NCI-H446 (cell line): ENCODE results near the gene CD300A.
"Not testable (repeated sequence)": the region's sequence is repeated elsewhere in the genome, so short reads cannot be mapped to it uniquely, and the experiment has no call there.

ENCODE experiments used
- DNase-seq, 2 experiments: peaks; one replicate each; lab custom pipeline; 2025; lab: John Stamatoyannopoulos, UW

The CD300A gene

DNA sequence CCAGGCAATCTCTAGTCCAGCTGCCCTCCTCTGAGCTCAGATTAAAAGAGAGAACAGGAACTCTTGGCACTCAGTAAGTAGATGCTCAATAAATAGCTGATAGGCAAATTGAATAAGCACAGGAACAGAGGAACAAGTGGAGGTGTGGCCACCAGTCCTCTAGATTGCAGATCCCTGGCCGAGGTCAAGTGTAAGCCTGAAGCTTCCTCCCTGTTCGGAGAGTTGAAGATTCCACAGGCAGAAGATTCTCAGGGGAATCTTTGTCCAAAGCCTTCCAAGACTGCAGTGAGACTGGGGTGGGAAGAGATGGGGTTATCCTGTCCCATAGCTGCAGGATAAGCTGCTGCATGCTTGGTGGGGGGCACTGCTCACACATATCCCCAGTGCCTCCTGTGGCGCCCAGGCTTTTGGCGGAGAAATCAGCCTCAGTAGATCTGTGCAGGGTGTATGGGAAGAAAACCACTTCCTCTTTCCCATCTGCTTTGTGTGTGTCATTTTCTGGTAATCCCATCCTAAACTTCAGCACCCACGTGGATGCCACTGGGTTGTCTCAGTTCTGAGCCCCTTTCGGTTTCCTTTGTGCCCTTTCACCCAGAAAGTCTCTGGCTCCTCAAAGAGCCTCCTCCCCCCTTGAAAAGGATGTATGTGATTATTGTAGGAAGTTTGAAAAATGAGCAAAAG is 12.1 kb downstream of the CD300A start:
- DNase-seq = no peak

- no peak for DNase-seq
Observed at GRCh38 chr17:74480290-74480689, 13.9 kb downstream of the CD300A start.

- DNase-seq = no peak
Observed at GRCh38 chr17:74481621-74482020, 15.2 kb downstream of the CD300A start.

DNA sequence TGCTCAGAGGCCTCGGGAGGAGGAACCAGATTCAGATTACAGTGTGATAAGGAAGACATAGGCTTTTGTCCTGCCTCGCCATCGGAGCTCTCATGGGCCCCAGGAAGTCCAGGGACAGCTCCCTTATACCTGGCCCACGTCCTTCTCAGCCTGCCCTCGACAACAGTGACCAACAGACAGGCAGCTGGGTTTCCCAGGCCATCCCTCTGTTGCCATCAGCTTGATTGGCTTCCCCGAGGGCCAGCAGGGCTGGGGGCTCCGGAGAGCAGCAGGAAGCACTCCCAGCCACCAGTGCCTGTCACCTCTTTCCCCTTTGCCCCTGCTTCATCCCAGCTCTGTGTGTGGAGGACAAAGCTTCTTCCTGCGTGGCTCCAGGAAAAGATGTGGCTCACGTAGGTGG is 17.6 kb downstream of the CD300A start:
- DNase-seq = no peak

- no peak for DNase-seq
Observed at GRCh38 chr17:74485022-74485743, 18.7 kb downstream of the CD300A start.

GRCh38 chr17:74485841-74486240 is 19.4 kb downstream of the CD300A start:
- DNase-seq = no peak

DNA sequence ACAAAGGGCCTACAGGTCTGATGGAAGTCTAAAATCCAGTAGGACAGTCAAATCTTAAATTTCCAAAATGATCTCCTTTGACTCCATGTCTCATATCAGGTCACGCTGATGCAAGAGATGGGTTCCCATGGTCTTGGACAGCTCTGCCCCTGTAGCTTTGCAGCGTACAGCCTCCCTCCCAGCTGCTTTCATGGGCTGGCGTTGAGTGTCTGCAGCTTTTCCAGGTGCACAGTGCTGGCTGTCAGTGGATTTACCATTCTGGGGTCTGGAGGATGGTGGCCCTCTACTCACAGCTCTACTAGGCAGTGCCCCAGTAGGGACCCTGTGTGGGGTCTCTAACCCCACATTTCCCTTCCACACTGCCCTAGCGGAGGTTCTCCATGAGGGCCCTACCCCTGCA is 21.8 kb downstream of the CD300A start:
- not testable (repeated sequence) for DNase-seq

DNA sequence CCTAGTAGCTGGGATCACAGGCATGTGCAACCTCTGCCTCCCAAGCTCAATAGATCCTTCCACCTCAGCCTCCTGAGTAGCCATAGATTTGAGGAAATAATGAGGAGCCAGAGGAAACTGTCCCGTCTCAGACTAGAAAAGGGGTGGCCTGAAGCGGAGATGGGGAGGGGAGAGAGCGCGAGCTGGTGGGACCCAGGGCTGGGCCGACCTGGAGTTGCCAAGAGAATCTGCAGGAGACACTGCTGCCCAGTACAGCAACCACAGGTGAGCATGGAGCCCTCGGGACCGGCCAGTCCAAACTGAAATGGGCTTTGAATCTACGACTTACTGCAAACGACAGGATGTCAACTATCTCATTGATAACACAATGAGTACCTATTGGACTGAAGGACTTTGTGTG is 24.3 kb downstream of the CD300A start:
- no peak for DNase-seq

GRCh38 chr17:74491626-74492025 is 25.2 kb downstream of the CD300A start:
- no peak for DNase-seq

- peak; percentile 71 to 73 for DNase-seq
Observed at GRCh38 chr17:74493331-74493833, 26.9 kb downstream of the CD300A start.

DNA sequence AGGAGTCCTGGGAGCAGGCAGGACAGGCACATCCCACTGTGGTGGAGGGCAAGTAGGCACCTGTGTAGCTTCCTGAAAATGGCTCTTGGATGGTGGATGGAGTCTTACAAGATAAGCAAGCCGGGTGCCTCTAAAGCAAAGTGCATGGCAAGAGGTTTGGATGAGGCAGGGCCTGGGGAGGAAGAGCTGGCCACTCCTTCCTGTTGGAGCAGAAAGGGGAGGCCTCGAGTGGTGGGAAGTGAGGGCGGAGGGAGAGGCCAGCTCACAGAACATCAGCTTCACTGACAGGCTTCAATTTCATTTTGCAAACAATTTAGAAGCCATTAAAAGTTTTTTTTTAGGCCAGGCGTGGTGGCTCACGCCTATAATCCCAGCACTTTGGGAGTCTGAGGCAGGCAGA is 31.0 kb downstream of the CD300A start:
- no peak for DNase-seq

GRCh38 chr17:74499992-74500391 is 33.6 kb downstream of the CD300A start:
- no peak for DNase-seq

DNA sequence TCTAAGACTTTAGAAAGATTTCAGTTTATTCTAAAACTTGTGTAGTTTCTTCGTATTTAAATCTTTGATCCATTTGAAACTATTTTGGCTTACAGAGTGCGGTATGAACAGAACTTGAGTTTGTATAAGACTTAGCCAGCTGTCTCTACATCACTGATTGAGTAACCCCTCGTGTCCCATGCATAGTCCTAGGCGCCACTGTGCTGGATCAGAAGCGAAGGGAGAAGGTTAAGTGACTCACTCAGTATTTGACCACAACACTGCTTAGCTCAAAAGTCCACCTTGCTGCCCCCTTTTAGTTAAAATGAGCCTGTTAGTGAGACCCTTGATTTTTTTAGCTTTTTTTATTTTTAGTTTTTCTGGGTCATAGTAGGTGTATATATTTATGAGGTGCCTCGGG is 36.4 kb downstream of the CD300A start:
- DNase-seq = no peak

GRCh38 chr17:74503949-74504348 is 37.5 kb downstream of the CD300A start:
- not testable (repeated sequence) for DNase-seq

DNA sequence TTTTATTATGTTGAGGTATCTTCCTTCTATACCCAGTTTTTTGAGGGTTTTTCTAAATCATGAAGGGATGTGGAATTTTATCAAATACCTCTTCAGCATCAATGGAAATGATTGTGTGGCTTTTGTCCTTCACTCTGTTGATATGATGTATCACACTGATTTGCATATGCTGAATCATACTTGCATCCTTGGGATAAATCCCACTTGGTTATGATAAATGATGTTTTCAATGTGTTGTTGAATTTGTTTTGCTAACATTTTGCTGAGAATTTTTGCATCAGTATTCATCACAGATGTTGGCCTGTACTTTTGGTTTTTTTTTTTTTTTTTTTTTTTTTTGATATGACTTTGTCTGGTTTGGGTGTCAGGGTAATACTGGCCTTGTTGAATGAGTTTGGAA is 41.7 kb downstream of the CD300A start:
- no peak for DNase-seq

DNA sequence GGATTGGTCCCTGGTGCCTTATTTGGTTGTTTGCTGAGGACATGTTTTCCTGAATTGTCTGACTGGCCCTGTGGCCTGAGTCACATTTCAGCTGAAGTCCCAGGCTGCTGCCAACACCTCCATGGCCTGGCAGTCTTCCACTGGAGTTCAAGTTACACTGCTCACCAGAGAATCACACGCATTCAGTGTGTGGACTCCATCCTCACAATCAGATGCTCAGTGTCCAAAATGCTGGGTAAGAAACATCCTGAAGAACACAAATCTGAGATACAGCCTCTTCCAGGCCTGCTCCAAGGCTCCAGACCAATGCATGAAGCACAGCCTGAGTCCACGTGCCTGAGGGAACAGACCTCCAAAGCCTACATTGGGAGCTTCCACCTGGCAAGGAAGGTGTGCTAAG is 45.6 kb downstream of the CD300A start:
- no peak for DNase-seq

DNA sequence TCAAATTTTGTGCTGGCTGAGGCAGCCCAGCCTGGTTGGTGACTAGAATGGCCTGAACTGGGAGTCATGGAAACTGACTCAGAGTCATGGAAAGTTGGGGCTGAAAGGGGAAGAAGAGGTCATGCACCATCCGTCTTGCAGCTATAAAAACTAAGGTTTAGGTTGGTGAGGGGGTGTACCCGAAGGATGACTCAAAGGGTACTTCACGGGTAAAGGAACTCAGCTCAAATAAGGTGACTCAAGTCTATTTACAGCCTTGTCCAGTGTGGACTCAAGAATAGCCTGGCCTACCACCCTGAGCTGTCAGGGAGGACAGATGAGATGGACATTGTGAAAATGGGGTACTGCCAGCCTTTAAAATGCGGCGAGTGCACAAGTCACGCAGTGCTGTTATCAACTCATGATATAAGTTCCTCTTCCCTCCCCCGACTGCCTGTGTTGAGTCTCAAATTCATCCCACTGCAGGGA is 46.2 kb downstream of the CD300A start:
- no peak for DNase-seq

DNA sequence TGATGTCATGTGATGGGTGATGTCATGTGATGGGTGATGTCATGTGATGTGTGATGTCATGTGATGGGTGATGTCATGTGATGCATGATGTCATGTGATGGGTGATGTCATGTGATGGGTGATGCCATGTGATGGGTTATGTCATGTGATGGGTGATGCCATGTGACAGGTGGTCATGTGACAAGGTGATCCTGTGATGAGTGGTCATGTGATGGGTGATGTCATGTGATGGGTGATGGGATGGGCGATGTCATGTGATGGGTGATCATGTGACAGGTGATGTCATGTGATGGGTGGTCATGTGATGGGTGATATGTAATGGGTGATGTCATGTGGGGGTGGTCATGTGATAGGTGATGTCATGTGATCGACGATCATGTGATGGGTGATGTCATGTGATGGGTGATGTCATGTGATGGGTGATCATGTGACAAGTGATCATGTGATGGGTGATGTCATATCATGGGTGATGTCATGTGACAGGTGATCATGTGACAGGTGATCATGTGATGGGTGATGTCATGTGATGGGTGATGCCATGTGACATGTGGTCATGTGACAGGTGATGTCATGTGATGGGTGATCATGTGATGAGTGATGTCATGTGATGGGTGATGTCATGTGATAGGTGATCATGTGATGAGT is 47.7 kb downstream of the CD300A start:
- peak; percentile 57 to 62 for DNase-seq

GRCh38 chr17:74514632-74515334 is 48.3 kb downstream of the CD300A start:
- DNase-seq = peak; percentile 53 to 57

DNA sequence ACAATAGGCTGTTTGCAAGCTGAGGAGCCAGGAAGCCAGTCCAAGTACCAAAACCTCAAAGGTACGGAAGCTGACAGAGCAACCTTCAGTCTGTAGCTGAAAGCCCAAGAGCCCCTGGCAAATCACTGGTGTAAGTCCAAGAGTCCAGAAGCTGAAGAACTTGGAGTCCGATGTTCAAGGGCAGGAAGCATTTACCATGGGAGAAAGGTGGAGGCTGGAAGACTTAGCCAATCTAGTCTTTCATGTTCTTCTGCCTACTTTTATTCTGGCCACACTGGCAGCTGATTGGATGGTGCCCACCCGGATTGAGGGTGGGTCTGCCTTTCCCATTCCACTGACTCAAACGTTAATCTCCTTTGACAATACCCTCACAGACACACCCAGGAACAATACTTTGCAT is 49.5 kb downstream of the CD300A start:
- DNase-seq = no peak

- DNase-seq = no peak
Observed at GRCh38 chr17:74516561-74517328, 50.3 kb downstream of the CD300A start.
